TTC549 (cell line): Measurements from ENCODE around the gene TMEM154.

ENCODE experiments used
- FAIRE-seq: peaks from 2 replicates; lab custom pipeline; 2012; peaks lifted over from hg19 to GRCh38; lab: Jason Lieb, UNC

Gene TMEM154

GRCh38 chr4:152693871-152694270 is 14.1 kb upstream of the TMEM154 start:
- FAIRE-seq = no peak

GRCh38 chr4:152691761-152692160 is 12.0 kb upstream of the TMEM154 start:
- no peak for FAIRE-seq

- FAIRE-seq = no peak
Observed at GRCh38 chr4:152690706-152691651, 11.2 kb upstream of the TMEM154 start.

GRCh38 chr4:152689615-152690501 is 10.1 kb upstream of the TMEM154 start:
- FAIRE-seq = no peak

- no peak for FAIRE-seq
Observed at GRCh38 chr4:152687974-152688599, 8.3 kb upstream of the TMEM154 start.

GRCh38 chr4:152686452-152687013 is 6.7 kb upstream of the TMEM154 start:
- FAIRE-seq = no peak

- no peak for FAIRE-seq
Observed at GRCh38 chr4:152684587-152684986, 4.8 kb upstream of the TMEM154 start.

GRCh38 chr4:152684007-152684406 is 4.2 kb upstream of the TMEM154 start:
- no peak for FAIRE-seq

- no peak for FAIRE-seq
Observed at GRCh38 chr4:152682143-152682941, 2.5 kb upstream of the TMEM154 start.

- FAIRE-seq = no peak
Observed at GRCh38 chr4:152680988-152681603, 1.3 kb upstream of the TMEM154 start.

- no peak for FAIRE-seq
Observed at GRCh38 chr4:152678841-152679240, 956 bp downstream of the TMEM154 start.

GRCh38 chr4:152677117-152677516 is 2.7 kb downstream of the TMEM154 start:
- FAIRE-seq = no peak

- no peak for FAIRE-seq
Observed at GRCh38 chr4:152676052-152676854, 3.5 kb downstream of the TMEM154 start.

- no peak for FAIRE-seq
Observed at GRCh38 chr4:152674359-152674758, 5.4 kb downstream of the TMEM154 start.

- FAIRE-seq = no peak
Observed at GRCh38 chr4:152673489-152673888, 6.3 kb downstream of the TMEM154 start.

- no peak for FAIRE-seq
Observed at GRCh38 chr4:152672206-152673092, 7.3 kb downstream of the TMEM154 start.

- FAIRE-seq = no peak
Observed at GRCh38 chr4:152668338-152668964, 11.3 kb downstream of the TMEM154 start.

GRCh38 chr4:152667781-152668180 is 12.0 kb downstream of the TMEM154 start:
- FAIRE-seq = no peak

- FAIRE-seq = no peak
Observed at GRCh38 chr4:152666946-152667345, 12.9 kb downstream of the TMEM154 start.
